KBM-7 (cell line): ENCODE data around the gene WDR35.
"Not testable (repeated sequence)": the region's sequence is repeated elsewhere in the genome, so short reads cannot be mapped to it uniquely, and the experiment has no call there.

ENCODE experiments used
- DNase-seq: peaks from one replicate; pipeline ENCODE4 v3.0.0-alpha.2; 2015
- in situ Hi-C: fragments of 300-500 bp; cut with MboI; formaldehyde crosslinking; loops from 2 replicates; pipeline ENCODE4 v1.14.3; 2020; ENCODE audit warnings: low sequenced_read_pairs, low pct_unique_long_range_greater_than_20kb, mixed read lengths

The WDR35 gene

GRCh38 chr2:19949071-19949470 is 40.8 kb downstream of the WDR35 start:
- in situ Hi-C loops = no loop called here
- DNase-seq = no peak

DNA sequence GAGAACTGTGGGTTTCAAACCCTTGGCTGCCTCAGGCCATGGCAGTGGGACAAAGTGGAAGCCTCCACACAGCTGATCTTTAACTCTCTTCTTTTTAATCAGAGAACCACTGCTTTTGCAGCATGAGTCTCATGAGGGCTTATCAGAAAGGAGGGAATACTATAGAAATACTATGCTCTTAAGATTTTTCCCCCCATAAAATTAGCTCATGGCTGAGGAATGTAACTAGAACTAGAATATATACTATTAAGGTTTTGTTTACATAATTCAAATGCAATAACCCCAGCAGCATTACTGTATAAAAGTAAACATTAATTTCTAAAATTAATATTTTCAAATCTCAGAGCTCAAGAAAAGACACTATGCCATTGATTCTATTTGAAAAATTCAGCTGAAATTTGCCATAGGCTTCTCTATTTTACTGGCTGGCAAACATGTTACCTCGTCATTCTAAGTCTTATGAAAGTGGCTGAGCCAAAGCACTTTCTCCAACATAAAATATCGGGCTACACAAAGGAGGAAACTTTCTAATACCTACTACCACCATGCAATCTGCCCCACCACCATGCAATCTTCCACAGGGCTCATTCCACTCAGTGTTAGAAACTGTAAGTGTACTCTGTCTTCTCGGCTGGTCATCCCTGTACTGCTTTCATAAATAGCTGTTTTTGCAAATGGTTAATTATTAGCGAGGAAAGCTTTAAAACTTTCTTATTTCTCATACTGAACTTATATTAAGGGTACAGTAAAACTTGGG is 42.5 kb downstream of the WDR35 start:
- in situ Hi-C loops = no loop called here
- DNase-seq = no peak

DNA sequence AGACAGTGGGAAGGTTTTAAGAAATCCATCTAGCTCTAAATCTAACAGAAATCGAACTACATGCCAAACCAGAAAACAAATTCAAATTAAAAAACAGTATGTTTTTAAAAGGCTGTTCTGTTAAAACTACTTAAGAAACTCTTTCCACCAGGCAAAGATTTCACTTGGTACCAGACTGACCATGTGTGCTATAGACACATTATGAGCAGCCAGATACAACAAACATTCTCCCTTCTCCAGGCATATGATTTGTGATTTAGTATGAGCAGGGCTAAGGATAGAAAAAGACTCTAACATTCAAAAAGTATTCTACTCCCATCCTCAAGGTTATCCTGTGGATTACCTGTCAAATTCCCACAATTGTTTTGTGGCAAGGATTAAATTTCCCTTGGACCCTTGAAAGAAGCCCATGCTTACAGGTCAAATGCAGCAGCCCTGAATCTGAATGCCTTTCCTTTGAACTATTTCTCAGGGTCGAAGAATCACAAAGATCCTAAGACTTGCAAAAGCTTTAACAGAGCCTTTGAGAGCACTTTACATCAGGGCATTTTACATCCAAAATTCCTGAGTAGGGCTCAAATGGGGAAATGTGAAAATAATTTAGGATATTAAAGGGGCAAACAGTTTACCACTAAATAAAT is 45.6 kb downstream of the WDR35 start:
- no peak for DNase-seq
- in situ Hi-C loops = no loop called here

DNA sequence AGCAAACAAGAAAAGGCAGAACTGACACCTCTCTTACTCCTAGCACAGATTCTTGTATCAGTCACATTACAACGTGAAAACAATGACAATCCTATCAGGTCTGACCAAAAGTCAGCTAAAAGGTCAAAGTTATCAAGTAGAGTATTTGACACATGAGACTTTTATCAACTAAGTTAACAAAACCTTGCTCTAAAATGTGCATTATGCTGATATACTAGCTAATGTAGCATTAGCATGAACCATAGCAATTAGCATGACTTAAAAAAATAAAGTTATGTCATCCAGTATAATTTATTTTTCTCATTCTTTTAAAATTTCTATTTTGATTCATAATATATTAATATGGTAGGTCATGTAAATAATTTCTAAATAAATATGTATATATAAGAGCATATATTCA is 46.7 kb downstream of the WDR35 start:
- in situ Hi-C loops = no loop called here
- DNase-seq = no peak

DNA sequence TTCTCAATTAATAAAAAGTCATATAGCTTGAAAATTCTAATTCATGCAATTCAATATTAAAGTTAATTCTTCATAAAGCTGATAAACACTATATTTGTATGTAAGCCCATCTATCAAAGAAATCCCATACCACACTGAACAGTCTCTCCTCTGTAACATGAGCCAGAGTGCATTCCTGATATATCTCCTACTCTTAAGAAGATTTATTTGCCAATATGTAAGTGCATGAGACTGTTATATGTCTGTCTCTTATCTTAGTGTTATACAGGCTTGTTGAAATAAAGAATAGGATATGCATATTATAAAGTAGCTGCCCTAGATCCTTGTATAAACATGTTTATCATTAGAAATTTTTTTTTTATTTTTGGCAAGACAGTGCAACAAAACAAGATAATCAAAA is 47.7 kb downstream of the WDR35 start:
- DNase-seq = no peak
- in situ Hi-C loops = no loop called here

DNA sequence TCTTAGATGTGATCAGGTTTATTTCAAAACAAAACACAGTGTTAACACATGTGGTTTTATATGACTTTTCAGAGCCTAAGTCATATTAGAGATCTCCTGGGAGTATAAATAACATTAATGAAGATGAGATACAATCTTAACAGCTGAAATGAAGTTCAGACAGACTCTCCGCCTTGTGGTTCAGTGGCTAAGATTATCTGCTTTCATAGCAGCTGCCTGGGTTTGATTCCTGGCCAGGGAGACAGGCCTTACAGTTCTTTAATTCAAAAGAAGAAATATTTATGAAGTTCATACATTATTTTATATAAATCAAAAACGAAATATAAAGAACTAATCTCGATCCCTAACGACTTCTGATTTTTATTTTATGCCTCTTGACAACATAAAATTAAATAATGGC is 52.9 kb downstream of the WDR35 start:
- in situ Hi-C loops = no loop called here
- no peak for DNase-seq

GRCh38 chr2:19936203-19936602 is 53.7 kb downstream of the WDR35 start:
- no peak for DNase-seq
- in situ Hi-C loops = no loop called here

GRCh38 chr2:19933351-19933981 is 56.4 kb downstream of the WDR35 start:
- no peak for DNase-seq
- in situ Hi-C loops = no loop called here

- DNase-seq = no peak
- in situ Hi-C loops = no loop called here
These were observed 57.0 kb downstream of the WDR35 start for GRCh38 chr2:19932928-19933327.

- in situ Hi-C loops = no loop called here
- DNase-seq = no peak
These were observed 60.7 kb downstream of the WDR35 start for GRCh38 chr2:19929226-19929625.

GRCh38 chr2:19927816-19928215 is 62.1 kb downstream of the WDR35 start:
- DNase-seq, in situ Hi-C loops: not testable (repeated sequence)

DNA sequence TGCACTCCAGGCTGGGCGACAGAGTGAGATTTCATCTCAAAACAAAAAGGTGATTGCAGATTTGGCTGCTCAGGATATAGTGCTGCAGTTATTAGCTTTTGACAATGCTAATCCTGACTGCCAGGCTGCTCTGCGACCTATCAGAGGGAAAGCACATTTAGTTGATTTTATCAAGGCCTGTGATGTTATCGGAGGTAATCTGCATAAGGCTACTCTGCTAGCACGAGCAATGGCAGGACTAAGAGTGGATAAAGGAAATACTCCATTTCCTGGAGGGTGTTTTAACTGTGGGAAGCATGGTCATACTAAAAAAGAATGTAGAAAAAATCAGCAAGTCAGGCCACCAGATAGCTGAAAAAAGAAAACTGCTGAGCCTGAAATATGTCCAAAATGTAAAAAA is 65.4 kb downstream of the WDR35 start:
- in situ Hi-C loops, DNase-seq: not testable (repeated sequence)

GRCh38 chr2:19922188-19922587 is 67.7 kb downstream of the WDR35 start:
- in situ Hi-C loops = not testable (repeated sequence)

DNA sequence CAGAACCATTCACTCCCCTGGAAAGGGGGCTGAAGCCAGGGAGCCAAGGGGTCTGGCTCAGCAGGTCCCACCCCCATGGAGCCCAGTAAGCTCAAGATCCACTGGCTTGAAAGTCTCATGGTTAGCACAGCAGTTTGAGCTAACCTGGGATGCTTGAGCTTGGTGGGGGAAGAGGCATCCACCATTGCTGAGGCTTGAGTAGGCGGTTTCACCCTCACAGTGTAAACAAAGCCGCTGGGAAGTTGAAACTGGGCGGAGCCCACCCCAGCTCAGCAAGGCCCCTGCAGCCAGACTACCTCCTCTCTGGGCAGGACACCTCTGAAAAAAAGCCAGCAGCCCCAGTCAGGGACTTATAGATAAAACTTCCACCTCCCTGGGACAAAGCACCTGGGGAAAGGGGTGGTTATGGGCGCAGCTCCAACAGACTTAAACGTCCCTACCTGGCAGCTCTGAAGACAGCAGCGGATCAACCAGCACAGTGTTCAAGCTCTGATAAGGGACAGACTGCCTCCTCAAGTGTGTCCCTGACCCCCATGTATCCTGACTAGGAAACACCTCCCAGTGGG is 73.4 kb downstream of the WDR35 start:
- DNase-seq = no peak
- in situ Hi-C loops = no loop called here

More at GRCh38 chr2:19922188-19922587, 67.7 kb downstream of the WDR35 start:
- not testable (repeated sequence) for DNase-seq

- in situ Hi-C loops = no loop called here
- DNase-seq = no peak
These were observed 75.5 kb downstream of the WDR35 start for GRCh38 chr2:19914266-19914975.

DNA sequence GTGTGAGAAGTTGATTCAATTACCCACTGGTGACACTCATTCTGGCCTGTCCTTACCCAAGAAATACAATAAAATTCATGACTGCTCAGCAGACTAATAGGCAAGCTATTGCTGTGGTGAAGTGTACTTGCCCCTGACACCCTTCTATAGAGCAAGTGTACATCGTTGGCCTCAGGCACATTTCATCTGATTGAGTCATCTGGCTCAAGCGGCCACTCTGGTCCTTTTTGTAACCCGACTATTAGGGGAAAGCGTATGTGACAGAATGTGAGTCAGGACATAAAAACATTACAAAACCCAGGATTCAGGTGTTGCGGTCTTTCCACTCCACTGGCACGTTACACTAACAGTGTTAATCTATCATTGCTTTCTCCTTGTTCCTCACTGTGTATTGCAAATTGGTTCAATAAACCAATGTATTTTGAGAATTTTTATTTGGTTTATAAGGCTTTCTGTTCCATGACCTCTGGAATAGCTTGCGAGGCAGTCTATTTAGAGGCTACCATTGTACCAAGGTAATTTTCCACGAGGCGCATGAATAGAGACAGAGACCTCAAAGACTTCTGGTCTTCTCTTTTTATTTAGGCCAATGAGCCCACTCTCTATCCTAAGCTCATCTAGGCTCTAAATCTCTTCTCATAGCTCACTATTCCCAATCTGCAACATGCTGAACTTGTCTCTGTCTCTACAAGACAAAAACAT is 77.9 kb downstream of the WDR35 start:
- DNase-seq = no peak
- in situ Hi-C loops = no loop called here

DNA sequence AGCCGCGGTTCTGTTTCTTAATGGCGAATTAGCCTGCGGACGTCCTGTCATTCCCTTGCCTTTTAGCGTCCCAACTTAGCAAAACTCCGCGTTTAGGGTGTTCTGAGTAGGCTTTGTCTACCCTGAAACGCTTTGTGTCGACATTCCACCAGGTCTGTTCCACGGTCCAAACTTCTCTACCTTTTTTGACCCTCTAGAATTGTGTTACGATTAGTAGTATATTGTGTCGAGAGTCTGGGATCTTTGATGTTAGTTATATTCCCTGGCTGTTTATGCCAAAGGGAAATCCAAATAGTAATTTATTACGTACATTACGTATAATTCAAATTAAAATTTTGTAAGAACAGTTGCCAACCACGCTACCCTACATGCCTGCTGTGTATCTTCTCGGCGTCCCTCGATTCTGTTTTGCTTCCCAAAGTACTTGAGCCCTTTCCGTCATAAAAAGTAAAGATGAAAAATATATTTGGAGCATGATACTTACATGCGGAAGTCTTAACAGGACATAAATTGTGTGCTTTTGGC is 87.6 kb downstream of the WDR35 start:
- in situ Hi-C loops = no loop called here
- DNase-seq = no peak

GRCh38 chr2:19901442-19902215 is 88.3 kb downstream of the WDR35 start, which contains the start of gene TTC32:
TTC32 (minus strand) TSS chr2:19901983; CDS start chr2:19901854, 129 bp downstream.
- peak; percentile 96 for DNase-seq
- in situ Hi-C loops = no loop called here
